IMR-90 (cell line): ENCODE measurements around the gene ARTN. TPM values are rescaled to one million over a fixed set of nuclear protein-coding genes. Genes with fewer than 3 reads are reported as not detected.

Source experiments
- ATAC-seq: fragments of 200-7000 bp; cut with Tn5 transposase; 2 replicates; pipeline ENCODE4 v1.9.1; 2020; ENCODE audit warnings: low read depth, mild to moderate bottlenecking, moderate library complexity
- BruUV-seq: library from RNA; stranded (reverse); fragments of 400-500 nt; replicated peaks from 2 replicates; lab custom pipeline; 2021; lab: Mats Ljungman, UMichigan
- CTCF ChIA-PET: fragments of 300-600 bp; formaldehyde crosslinking; extraction: SDS; loops from one replicate; lab custom pipeline; 2021; ENCODE audit warnings: antibody characterized with exemption; lab: Yijun Ruan, JAX
- POLR2A ChIA-PET: fragments of 300-600 bp; sonication (Branson Sonifier 250); formaldehyde crosslinking; loops from one replicate; lab custom pipeline; 2022; ENCODE audit warnings: antibody characterized with exemption; ENCODE audit not compliant: unreplicated experiment; lab: Charles Lee
- DNase-seq: peaks from one replicate; pipeline ENCODE4 v3.0.0; 2013
- H2AFZ ChIP-seq: replicated peaks from 2 replicates; pipeline ENCODE3; 2013; ENCODE audit warnings: low read length, mild to moderate bottlenecking; ENCODE audit not compliant: poor library complexity
- H2AK5ac ChIP-seq: 2 replicates; pipeline ENCODE4 v1.6.1; 2013; ENCODE audit warnings: low read depth, low read length, inconsistent platforms
- H2AK9ac ChIP-seq: replicated peaks from 2 replicates; pipeline ENCODE3; 2013; ENCODE audit warnings: mild to moderate bottlenecking, low read depth, low read length, moderate library complexity; ENCODE audit not compliant: poor library complexity
- H2BK120ac ChIP-seq: 2 replicates; pipeline ENCODE4 v1.6.1; 2013; ENCODE audit warnings: low read depth, low read length, inconsistent platforms
- H2BK15ac ChIP-seq: 3 replicates; pipeline ENCODE4 v1.6.1; 2013; ENCODE audit warnings: low read depth, low read length, inconsistent platforms
- H2BK20ac ChIP-seq: 2 replicates; pipeline ENCODE4 v1.6.1; 2013; ENCODE audit warnings: low read depth, mild to moderate bottlenecking, inconsistent platforms, low read length, moderate library complexity
- H2BK5ac ChIP-seq: 2 replicates; pipeline ENCODE4 v1.6.1; 2013; ENCODE audit warnings: mild to moderate bottlenecking, low read depth, low read length, inconsistent platforms; ENCODE audit not compliant: poor library complexity, severe bottlenecking
- H3K14ac ChIP-seq: replicated peaks from 2 replicates; pipeline ENCODE4 v1.6.1; 2013; ENCODE audit warnings: low read depth, low read length, inconsistent platforms
- H3K18ac ChIP-seq: 2 replicates; pipeline ENCODE4 v1.6.1; 2013; ENCODE audit warnings: low read depth, low read length, control low read depth
- H3K23ac ChIP-seq: 2 replicates; pipeline ENCODE4 v1.6.1; 2013; ENCODE audit warnings: low read depth, low read length, inconsistent platforms
- H3K27ac ChIP-seq: 2 replicates; pipeline ENCODE4 v1.5.1; 2013; ENCODE audit warnings: mild to moderate bottlenecking, control low read depth, low read length; ENCODE audit not compliant: insufficient read depth
- H3K27me3 ChIP-seq: 2 replicates; pipeline ENCODE4 v1.6.1; 2013; ENCODE audit warnings: low read length; ENCODE audit not compliant: control insufficient read depth, insufficient read depth
- H3K36me3 ChIP-seq: 2 replicates; pipeline ENCODE4 v1.6.1; 2013; ENCODE audit warnings: low read length, mixed read lengths; ENCODE audit not compliant: control insufficient read depth, insufficient read depth
- H3K4ac ChIP-seq: 2 replicates; pipeline ENCODE4 v1.6.1; 2013; ENCODE audit warnings: low read depth, low read length, inconsistent platforms
- H3K4me1 ChIP-seq: 2 replicates; pipeline ENCODE4 v1.6.1; 2013; ENCODE audit warnings: low read length, mixed read lengths; ENCODE audit not compliant: control insufficient read depth, insufficient read depth
- H3K4me2 ChIP-seq: 2 replicates; pipeline ENCODE4 v1.6.1; 2013; ENCODE audit warnings: low read depth, mild to moderate bottlenecking, control low read depth, low read length, moderate library complexity
- H3K4me3 ChIP-seq: 2 replicates; pipeline ENCODE4 v1.5.1; 2013; ENCODE audit warnings: low read depth, mild to moderate bottlenecking, control low read depth, low read length, moderate library complexity; ENCODE audit not compliant: insufficient read depth
- H3K56ac ChIP-seq: 2 replicates; pipeline ENCODE4 v1.6.1; 2013; ENCODE audit warnings: low read length, inconsistent platforms; ENCODE audit not compliant: insufficient read depth; ENCODE audit errors: extremely low read depth
- H3K79me1 ChIP-seq, 2 experiments: 2 replicates each; pipeline ENCODE4 v1.6.1; 2013; ENCODE audit warnings: low read length in 2 of 2, inconsistent platforms in 1 of 2, low read depth in 1 of 2
- H3K9ac ChIP-seq: 2 replicates; pipeline ENCODE4 v1.6.1; 2013; ENCODE audit warnings: low read depth, low read length, control low read depth
- H3K9me1 ChIP-seq: 2 replicates; pipeline ENCODE4 v1.6.1; 2013; ENCODE audit warnings: low read length, inconsistent platforms; ENCODE audit not compliant: insufficient read depth
- H3K9me3 ChIP-seq: 2 replicates; pipeline ENCODE4 v1.6.1; 2013; ENCODE audit warnings: low read length; ENCODE audit not compliant: control insufficient read depth, insufficient read depth
- H4K20me1 ChIP-seq: 2 replicates; pipeline ENCODE4 v1.6.1; 2013; ENCODE audit warnings: low read length, inconsistent platforms; ENCODE audit not compliant: insufficient read depth
- H4K5ac ChIP-seq: 2 replicates; pipeline ENCODE4 v1.6.1; 2013; ENCODE audit warnings: mild to moderate bottlenecking, low read depth, low read length, control low read depth
- H4K8ac ChIP-seq, 2 experiments: 2 replicates each; pipeline ENCODE4 v1.6.1; 2013; ENCODE audit warnings: low read depth in 2 of 2, low read length in 2 of 2, control low read depth in 1 of 2, inconsistent platforms in 1 of 2
- H4K91ac ChIP-seq: 2 replicates; pipeline ENCODE4 v1.6.1; 2013; ENCODE audit warnings: low read depth, low read length, inconsistent platforms; ENCODE audit not compliant: insufficient read depth
- BHLHE40 ChIP-seq: fragments of 150-350 bp; IDR thresholded peaks from 2 replicates; pipeline ENCODE4 v1.6.1; 2016; ENCODE audit warnings: mild to moderate bottlenecking, low read depth, low read length
- CEBPB ChIP-seq: IDR thresholded peaks from 2 replicates; pipeline ENCODE4 v1.6.1; 2012; ENCODE audit warnings: low read depth, low read length, improper control_type of control experiment
- CHD1 ChIP-seq: IDR thresholded peaks from 2 replicates; pipeline ENCODE4 v1.6.1; 2012; ENCODE audit warnings: low read depth, low read length, improper control_type of control experiment
- FOS ChIP-seq: fragments of 150-350 bp; IDR thresholded peaks from 2 replicates; pipeline ENCODE4 v1.6.1; 2016; ENCODE audit warnings: low read depth, low read length
- MAFK ChIP-seq: IDR thresholded peaks from 2 replicates; pipeline ENCODE4 v1.6.1; 2012; ENCODE audit warnings: low read depth, low read length, improper control_type of control experiment
- MAZ ChIP-seq: IDR thresholded peaks from 2 replicates; pipeline ENCODE4 v1.6.1; 2012; ENCODE audit warnings: low read depth, mild to moderate bottlenecking, low read length, improper control_type of control experiment, moderate library complexity, borderline replicate concordance
- MXI1 ChIP-seq: IDR thresholded peaks from 2 replicates; pipeline ENCODE4 v1.6.1; 2012; ENCODE audit warnings: low read depth, mild to moderate bottlenecking, low read length, moderate library complexity, borderline replicate concordance
- NFE2L2 ChIP-seq: fragments of 150-350 bp; IDR thresholded peaks from 2 replicates; pipeline ENCODE4 v1.6.1; 2016; ENCODE audit warnings: low read depth, mild to moderate bottlenecking, low read length
- POLR2A ChIP-seq: IDR thresholded peaks from 2 replicates; pipeline ENCODE4 v1.6.1; 2012; ENCODE audit warnings: mild to moderate bottlenecking, low read depth, low read length
- RAD21 ChIP-seq: IDR thresholded peaks from 2 replicates; pipeline ENCODE4 v1.6.1; 2012; ENCODE audit warnings: low read length, improper control_type of control experiment
- RCOR1 ChIP-seq: IDR thresholded peaks from 2 replicates; pipeline ENCODE4 v1.6.1; 2012; ENCODE audit warnings: mild to moderate bottlenecking, low read length, improper control_type of control experiment; ENCODE audit not compliant: insufficient replicate concordance
- RFX5 ChIP-seq: IDR thresholded peaks from 2 replicates; pipeline ENCODE4 v1.8.0; 2012; ENCODE audit warnings: low read depth, mild to moderate bottlenecking, low read length, moderate library complexity
- SMC3 ChIP-seq: fragments of 150-350 bp; IDR thresholded peaks from 2 replicates; pipeline ENCODE4 v1.6.1; 2016; ENCODE audit warnings: low read depth, mild to moderate bottlenecking, antibody characterized with exemption, low read length, moderate library complexity
- WGBS, 2 experiments: methylation state at CpG; one replicate each; pipeline versions ENCODE4 v1.1.5 to v1.1.7; 2013; ENCODE audit warnings: missing lambda C conversion rate in 2 of 2; ENCODE audit not compliant: insufficient read length in 1 of 2; ENCODE audit errors: extremely low coverage in 2 of 2; 5-methylcytosine and 5-hydroxymethylcytosine counted together
- dilution Hi-C: fragments of 300-500 bp; cut with HindIII; formaldehyde crosslinking; loops from one replicate; pipeline ENCODE4 v1.14.3; 2018; ENCODE audit warnings: low sequenced_read_pairs; ENCODE audit not compliant: unreplicated experiment
- in situ Hi-C: fragments of 300-500 bp; cut with MboI; formaldehyde crosslinking; loops from 3 replicates; pipeline ENCODE4 v1.14.3; 2019; ENCODE audit warnings: low sequenced_read_pairs, inconsistent platforms, mixed read lengths
- intact Hi-C: fragments of 100-400 bp; cut with micrococcal nuclease; formaldehyde crosslinking; loops from 2 replicates; pipeline ENCODE4 v1.10.0; 2022
- polyA plus RNA-seq, 3 experiments: library from polyadenylated mRNA; depleted of rRNA; stranded (reverse); fragments of >200 nt; gene quantifications; 2 replicates each; pipeline ENCODE4 v1.2.3, GENCODE V29; 2012; ENCODE audit warnings: low replicate concordance in 1 of 3
- total RNA-seq: library from RNA; depleted of rRNA; stranded (reverse); fragments of >200 nt; gene quantifications from 2 replicates; pipeline ENCODE4 v1.2.3, GENCODE V29; 2012
- TF ChIP-seq, protein P1 (sequence below): fragments of 150-350 bp; IDR thresholded peaks from 2 replicates; pipeline ENCODE4 v1.6.1; 2016; ENCODE audit warnings: low read depth, mild to moderate bottlenecking, low read length, moderate library complexity, borderline replicate concordance
- TF ChIP-seq, protein P2 (sequence below): conservative IDR thresholded peaks from 2 replicates; pipeline ENCODE4 v1.5.1; 2012; ENCODE audit warnings: mild to moderate bottlenecking, low read depth, low read length, improper control_type of control experiment
- TF ChIP-seq, protein P3 (sequence below): fragments of 150-350 bp; IDR thresholded peaks from 2 replicates; pipeline ENCODE4 v1.6.1; 2017; ENCODE audit warnings: mild to moderate bottlenecking, antibody characterized with exemption, low read length, low read depth

The ARTN gene
- total and polyA plus RNA-seq, 2 of the 4 experiments (the other 2 are of a cell fraction), result 0.29 TPM; not detected in 1

DNA sequence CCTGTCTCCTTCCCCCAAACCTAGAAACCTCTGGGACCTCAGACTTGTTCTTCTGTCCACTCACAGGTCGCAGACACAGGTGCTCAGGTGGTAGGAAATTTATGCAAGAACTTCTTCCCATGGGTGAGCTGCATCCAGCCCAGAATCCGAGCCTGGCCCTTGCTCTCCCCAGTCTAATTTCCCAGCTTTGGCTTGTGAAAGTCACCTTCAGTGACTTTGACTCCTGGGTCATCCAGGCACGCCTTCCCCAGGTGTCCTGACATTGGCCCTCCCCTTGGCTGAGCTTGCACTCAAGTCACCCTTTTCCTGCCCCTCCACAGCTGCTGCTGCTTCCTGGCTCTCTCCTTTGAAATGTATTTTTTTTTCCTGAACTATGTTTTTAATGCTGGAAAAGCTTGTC is 19.8 kb downstream of the ARTN start:
- Histone ChIP-seq H2BK15ac (no peak overlapping the region), H2BK120ac (no peak overlapping the region), H3K27ac (no peak overlapping the region), H2AFZ (no peak overlapping the region), H4K91ac (no peak overlapping the region), H3K23ac (no peak overlapping the region), H3K9ac (no peak overlapping the region), H3K4me2 (no peak overlapping the region), H3K4me3 (no peak overlapping the region), H2BK5ac (no peak overlapping the region), H3K27me3 (no peaks in the 10 kb centered on the region), H2AK9ac (no peak overlapping the region), H4K5ac (no peak overlapping the region), H3K14ac (no peak overlapping the region), H3K18ac (no peak overlapping the region), H2AK5ac (no peak overlapping the region), H3K9me1 (peaks cover 8% of the 10 kb centered on the region; the same call in 1 of the 2 replicates), H3K4ac (no peak overlapping the region), H2BK20ac (no peak overlapping the region), H3K79me1 (peaks cover 26 to 38% of the 10 kb centered on the region in 2 experiments), H4K20me1 (peaks cover 21% of the 10 kb centered on the region), H3K36me3 (peaks cover 18% of the 10 kb centered on the region), H4K8ac (no peak overlapping the region), H3K4me1 (peaks cover under 1% of the 10 kb centered on the region; the same call in 1 of the 2 replicates), H3K56ac (no peak overlapping the region), H3K9me3 (no peaks in the 10 kb centered on the region)
- 69% methylated on average over 2 of the region's 3 CpGs; no CpG with 5 or more reads in 1 of the 2 experiments for WGBS, 2 experiments
- ChIA-PET CTCF (no interaction called here), POLR2A (no interaction called here)
- DNase-seq (no peak), ATAC-seq (no peak)
- TF ChIP-seq NFE2L2 (no peak), FOS (no peak), RFX5 (no peak), MAZ (no peak), RCOR1 (no peak), MAFK (no peak), BHLHE40 (no peak), MXI1 (no peak), CEBPB (no peak), CHD1 (no peak), POLR2A (no peak), RAD21 (no peak), SMC3 (no peak)
- TF ChIP-seq, protein P1, sequence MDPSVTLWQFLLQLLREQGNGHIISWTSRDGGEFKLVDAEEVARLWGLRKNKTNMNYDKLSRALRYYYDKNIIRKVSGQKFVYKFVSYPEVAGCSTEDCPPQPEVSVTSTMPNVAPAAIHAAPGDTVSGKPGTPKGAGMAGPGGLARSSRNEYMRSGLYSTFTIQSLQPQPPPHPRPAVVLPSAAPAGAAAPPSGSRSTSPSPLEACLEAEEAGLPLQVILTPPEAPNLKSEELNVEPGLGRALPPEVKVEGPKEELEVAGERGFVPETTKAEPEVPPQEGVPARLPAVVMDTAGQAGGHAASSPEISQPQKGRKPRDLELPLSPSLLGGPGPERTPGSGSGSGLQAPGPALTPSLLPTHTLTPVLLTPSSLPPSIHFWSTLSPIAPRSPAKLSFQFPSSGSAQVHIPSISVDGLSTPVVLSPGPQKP, result no peak
- TF ChIP-seq, protein P2, sequence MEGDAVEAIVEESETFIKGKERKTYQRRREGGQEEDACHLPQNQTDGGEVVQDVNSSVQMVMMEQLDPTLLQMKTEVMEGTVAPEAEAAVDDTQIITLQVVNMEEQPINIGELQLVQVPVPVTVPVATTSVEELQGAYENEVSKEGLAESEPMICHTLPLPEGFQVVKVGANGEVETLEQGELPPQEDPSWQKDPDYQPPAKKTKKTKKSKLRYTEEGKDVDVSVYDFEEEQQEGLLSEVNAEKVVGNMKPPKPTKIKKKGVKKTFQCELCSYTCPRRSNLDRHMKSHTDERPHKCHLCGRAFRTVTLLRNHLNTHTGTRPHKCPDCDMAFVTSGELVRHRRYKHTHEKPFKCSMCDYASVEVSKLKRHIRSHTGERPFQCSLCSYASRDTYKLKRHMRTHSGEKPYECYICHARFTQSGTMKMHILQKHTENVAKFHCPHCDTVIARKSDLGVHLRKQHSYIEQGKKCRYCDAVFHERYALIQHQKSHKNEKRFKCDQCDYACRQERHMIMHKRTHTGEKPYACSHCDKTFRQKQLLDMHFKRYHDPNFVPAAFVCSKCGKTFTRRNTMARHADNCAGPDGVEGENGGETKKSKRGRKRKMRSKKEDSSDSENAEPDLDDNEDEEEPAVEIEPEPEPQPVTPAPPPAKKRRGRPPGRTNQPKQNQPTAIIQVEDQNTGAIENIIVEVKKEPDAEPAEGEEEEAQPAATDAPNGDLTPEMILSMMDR, result no peak
- TF ChIP-seq, protein P3, sequence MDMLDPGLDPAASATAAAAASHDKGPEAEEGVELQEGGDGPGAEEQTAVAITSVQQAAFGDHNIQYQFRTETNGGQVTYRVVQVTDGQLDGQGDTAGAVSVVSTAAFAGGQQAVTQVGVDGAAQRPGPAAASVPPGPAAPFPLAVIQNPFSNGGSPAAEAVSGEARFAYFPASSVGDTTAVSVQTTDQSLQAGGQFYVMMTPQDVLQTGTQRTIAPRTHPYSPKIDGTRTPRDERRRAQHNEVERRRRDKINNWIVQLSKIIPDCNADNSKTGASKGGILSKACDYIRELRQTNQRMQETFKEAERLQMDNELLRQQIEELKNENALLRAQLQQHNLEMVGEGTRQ, result no peak
- intact Hi-C loops, result no loop called here
- no TSS peak for BruUV-seq
- dilution Hi-C loops, result no loop called here
- in situ Hi-C loops, result loop anchor here (25.0 kb wide), 1 partner anchor 416 kb away; the partner anchor contains the start of gene PTPRF
